Glutamatergic neuron (in vitro differentiated cells): ENCODE results near the gene STON2. TPM values are rescaled to one million over a fixed set of nuclear protein-coding genes. Genes with fewer than 3 reads are reported as not detected.
"Not testable (repeated sequence)": the region's sequence is repeated elsewhere in the genome, so short reads cannot be mapped to it uniquely, and the experiment has no call there.

Experiments used
- DNase-seq: peaks from one replicate; pipeline ENCODE4 v3.0.0; 2022
- H3K27ac Mint-ChIP-seq: one replicate; pipeline ENCODE4 v1.8.0; 2020; ENCODE audit warnings: mild to moderate bottlenecking, mixed read lengths, inconsistent platforms; ENCODE audit not compliant: unreplicated experiment
- H3K27me3 Mint-ChIP-seq: one replicate; pipeline ENCODE4 v1.8.0; 2020; ENCODE audit warnings: mild to moderate bottlenecking, moderate library complexity, mixed read lengths, inconsistent platforms; ENCODE audit not compliant: unreplicated experiment
- H3K36me3 Mint-ChIP-seq: one replicate; pipeline ENCODE4 v1.8.0; 2020; ENCODE audit warnings: mild to moderate bottlenecking, mixed read lengths, inconsistent platforms; ENCODE audit not compliant: unreplicated experiment
- H3K4me1 Mint-ChIP-seq: one replicate; pipeline ENCODE4 v1.8.0; 2020; ENCODE audit warnings: mild to moderate bottlenecking, low read depth, mixed read lengths, inconsistent platforms; ENCODE audit not compliant: unreplicated experiment
- H3K4me3 Mint-ChIP-seq: one replicate; pipeline ENCODE4 v1.8.0; 2020; ENCODE audit warnings: mild to moderate bottlenecking, mixed read lengths, inconsistent platforms; ENCODE audit not compliant: unreplicated experiment
- H3K9me3 Mint-ChIP-seq: one replicate; pipeline ENCODE4 v1.8.0; 2020; ENCODE audit warnings: mild to moderate bottlenecking, moderate library complexity, mixed read lengths, inconsistent platforms; ENCODE audit not compliant: unreplicated experiment
- CTCF ChIP-seq: fragments of 200-600 bp; sonication (generic); IDR thresholded peaks from one replicate; pipeline ENCODE4 v1.5.0; 2021; ENCODE audit not compliant: partially characterized antibody, unreplicated experiment
- total RNA-seq: library from RNA; stranded (reverse); fragmentation: NEBNext Ultra II Directional; extraction: Animal tissue kit (Norgen Biotek cat#: 25700); gene quantifications from one replicate; pipeline ENCODE4 v1.2.1, GENCODE V29; 2021; ENCODE audit not compliant: unreplicated experiment

Gene STON2
- total RNA-seq, 1 donor from 2014 or later, result 278 TPM

DNA sequence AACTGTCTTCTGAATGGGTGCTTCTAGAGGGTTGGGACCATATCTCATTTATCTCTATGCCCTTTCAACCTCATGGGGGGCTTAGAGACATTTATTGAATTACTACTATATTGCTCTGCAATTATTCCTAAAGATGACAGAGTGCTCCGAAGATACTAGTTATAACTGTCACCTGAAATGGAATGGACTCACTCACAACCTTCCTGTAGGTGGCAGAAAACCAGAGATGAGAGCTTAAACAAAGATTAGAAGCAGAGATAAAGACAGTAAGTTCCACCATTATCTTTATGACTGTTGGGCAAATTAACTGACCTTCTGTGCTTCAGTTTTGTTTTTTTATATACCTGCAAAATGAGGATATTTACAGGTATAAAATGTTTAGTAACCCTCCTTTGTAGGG is 147.8 kb downstream of the STON2 start:
- Mint-ChIP-seq H3K27ac (no peak overlapping the region), H3K9me3 (peaks cover 2% of the 10 kb centered on the region), H3K4me3 (no peak overlapping the region), H3K27me3 (no peaks in the 10 kb centered on the region), H3K4me1 (no peaks in the 10 kb centered on the region), H3K36me3 (peaks cover 11% of the 10 kb centered on the region)
- no peak for DNase-seq
- TF ChIP-seq CTCF, result no peak

DNA sequence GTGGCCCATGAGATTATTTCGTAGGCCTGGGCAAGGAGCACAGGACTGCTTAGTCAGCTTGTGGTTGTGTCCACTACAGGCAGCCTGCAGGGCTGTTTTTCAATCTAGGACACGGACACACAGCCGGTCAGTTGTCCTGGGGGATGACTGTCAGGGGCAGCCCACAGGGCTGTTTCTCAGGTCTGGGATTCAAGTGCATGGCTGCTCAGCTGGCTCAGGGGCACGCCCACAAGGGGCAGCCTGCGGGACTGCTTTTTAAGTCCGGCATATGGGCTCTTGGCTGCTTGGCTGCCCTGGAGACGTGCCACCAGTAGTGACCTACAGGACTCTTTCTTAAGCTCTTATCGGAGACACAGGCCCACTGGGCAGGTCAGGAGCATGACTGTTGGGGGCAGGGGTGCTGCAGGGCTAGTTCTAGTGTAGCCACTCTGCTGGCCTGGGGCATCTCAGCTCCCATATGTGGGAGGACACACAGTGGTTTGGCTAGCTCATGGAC is 152.8 kb downstream of the STON2 start:
- Mint-ChIP-seq H3K9me3 (peaks cover 16% of the 10 kb centered on the region), H3K4me3 (no peak overlapping the region), H3K27me3 (peaks cover 5% of the 10 kb centered on the region), H3K27ac (no peak overlapping the region), H3K36me3 (peaks cover 26% of the 10 kb centered on the region), H3K4me1 (no peaks in the 10 kb centered on the region)
- no peak for TF ChIP-seq CTCF
- DNase-seq, result no peak

DNA sequence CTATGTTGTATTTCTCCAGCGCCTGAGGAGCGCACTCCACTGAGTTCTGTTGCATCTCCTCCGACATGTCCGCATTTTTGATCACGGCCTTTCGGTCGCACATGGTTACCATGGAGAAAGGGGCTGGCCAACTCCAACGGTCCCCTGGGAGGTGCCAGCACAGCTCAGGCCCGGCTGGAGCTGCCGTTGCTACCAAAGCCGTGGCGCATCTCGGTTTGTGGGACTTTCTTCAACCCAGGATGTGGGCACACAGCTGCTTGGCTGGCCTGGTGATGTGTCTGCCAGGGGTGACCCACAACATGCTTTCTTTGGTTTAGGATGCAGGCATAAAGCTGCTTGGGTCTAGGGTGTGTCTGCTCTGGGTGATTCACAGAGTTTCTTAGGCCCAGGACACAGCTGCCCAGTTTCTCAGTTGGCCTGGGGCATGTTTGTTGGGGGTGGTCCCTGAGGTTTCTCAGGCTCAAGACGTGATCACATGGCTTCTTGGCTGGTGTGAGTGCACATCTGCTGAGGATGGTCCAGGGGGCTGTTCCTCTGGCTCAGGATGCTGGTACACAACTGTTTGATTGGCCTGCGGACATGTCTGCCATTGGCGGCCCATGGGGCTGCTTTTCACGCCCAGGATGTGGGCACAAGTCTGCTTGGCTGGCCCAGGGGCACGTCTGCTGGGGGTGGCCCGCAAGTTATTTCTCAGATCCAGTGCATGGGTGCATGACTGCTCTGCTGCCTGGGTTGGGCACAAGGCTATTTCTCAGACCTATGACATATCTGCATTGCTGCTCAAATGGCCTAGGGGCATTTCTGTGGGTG is 153.5 kb downstream of the STON2 start:
- no peak for TF ChIP-seq CTCF
- peaks cover 16% of the 10 kb centered on the region for H3K9me3 Mint-ChIP-seq
- no peak overlapping the region for H3K4me3 Mint-ChIP-seq
- H3K4me1 Mint-ChIP-seq, result no peaks in the 10 kb centered on the region
- H3K27ac Mint-ChIP-seq, result no peak overlapping the region
- no peak for DNase-seq
- peaks cover 5% of the 10 kb centered on the region for H3K27me3 Mint-ChIP-seq
- H3K36me3 Mint-ChIP-seq, result peaks cover 26% of the 10 kb centered on the region

- Mint-ChIP-seq H3K27ac (no peak overlapping the region), H3K4me1 (no peaks in the 10 kb centered on the region), H3K9me3 (peaks cover 16% of the 10 kb centered on the region), H3K4me3 (no peak overlapping the region), H3K27me3 (peaks cover 5% of the 10 kb centered on the region), H3K36me3 (peaks cover 26% of the 10 kb centered on the region)
- TF ChIP-seq CTCF, result no peak
- no peak for DNase-seq
Observed at GRCh38 chr14:81245771-81246170, 154.4 kb downstream of the STON2 start.

DNA sequence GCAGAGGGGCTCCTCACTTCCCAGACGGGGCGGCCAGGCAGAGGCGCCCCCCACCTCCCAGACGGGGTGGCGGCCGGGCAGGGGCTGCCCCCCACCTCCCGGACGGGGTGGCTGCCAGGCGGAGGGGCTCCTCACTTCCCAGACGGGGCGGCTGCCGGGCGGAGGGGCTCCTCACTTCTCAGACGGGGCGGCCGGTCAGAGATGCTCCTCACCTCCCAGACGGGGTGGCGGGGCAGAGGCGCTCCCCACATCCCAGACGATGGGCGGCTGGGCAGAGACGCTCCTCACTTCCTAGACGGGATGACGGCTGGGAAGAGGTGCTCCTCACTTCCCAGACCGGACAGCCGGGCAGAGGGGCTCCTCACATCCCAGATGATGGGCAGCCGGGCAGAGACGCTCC is 155.7 kb downstream of the STON2 start:
- H3K4me1 Mint-ChIP-seq, result not testable (repeated sequence)

More for the DNA sequence above, 155.7 kb downstream of the STON2 start:
- DNase-seq, H3K27ac Mint-ChIP-seq, H3K27me3 Mint-ChIP-seq, H3K4me3 Mint-ChIP-seq: not testable (repeated sequence)
- peaks cover 26% of the 10 kb centered on the region for H3K36me3 Mint-ChIP-seq
- H3K9me3 Mint-ChIP-seq, result peaks cover 16% of the 10 kb centered on the region
